Keratinocyte (primary cell): ENCODE results near the gene UBE2D1. TPM values are rescaled to one million over a fixed set of nuclear protein-coding genes. Genes with fewer than 3 reads are reported as not detected.

Source experiments
- DNase-seq: peaks from one replicate; pipeline ENCODE4 v3.0.0-alpha.2; 2011; ENCODE audit warnings: low read depth, missing footprints, low spot score
- FAIRE-seq: peaks from 2 replicates; lab custom pipeline; 2011; peaks lifted over from hg19 to GRCh38; lab: Jason Lieb, UNC
- H2AFZ ChIP-seq: 2 replicates; pipeline ENCODE4 v1.6.0; 2012; ENCODE audit warnings: low read length, control low read depth, inconsistent platforms; ENCODE audit not compliant: control insufficient read depth
- H3K27ac ChIP-seq: 2 replicates; pipeline ENCODE4 v1.5.1; 2011; ENCODE audit warnings: low read length; ENCODE audit not compliant: control insufficient read depth, insufficient read depth
- H3K27me3 ChIP-seq: 3 replicates; pipeline ENCODE4 v1.6.0; 2011; ENCODE audit warnings: low read length; ENCODE audit not compliant: control insufficient read depth, insufficient read depth; ENCODE audit errors: extremely low read depth
- H3K36me3 ChIP-seq, 2 experiments: 2 replicates in 1 of 2; 3 replicates in 1 of 2; pipeline ENCODE4 v1.5.1; 2011; ENCODE audit warnings: low read length in 2 of 2, mild to moderate bottlenecking in 1 of 2; ENCODE audit not compliant: control insufficient read depth in 2 of 2, insufficient read depth in 2 of 2; ENCODE audit errors: extremely low read depth in 1 of 2
- H3K4me1 ChIP-seq: 3 replicates; pipeline ENCODE4 v1.5.1; 2011; ENCODE audit warnings: low read length; ENCODE audit not compliant: control insufficient read depth, insufficient read depth; ENCODE audit errors: extremely low read depth
- H3K4me2 ChIP-seq: 3 replicates; pipeline ENCODE4 v1.6.0; 2011; ENCODE audit warnings: low read depth, low read length; ENCODE audit not compliant: control insufficient read depth, insufficient read depth; ENCODE audit errors: extremely low read depth
- H3K4me3 ChIP-seq, 3 experiments: fragments of 200-600 bp in 1 of 3; sonication (generic) in 1 of 3; 2 replicates in 2 of 3; 3 replicates in 1 of 3; pipeline ENCODE4 v1.5.1; 2011 to 2016; ENCODE audit warnings: low read length in 3 of 3, mild to moderate bottlenecking in 3 of 3, control low read depth in 2 of 3, inconsistent platforms in 1 of 3, low read depth in 1 of 3, mixed read lengths in 1 of 3, mixed run types in 1 of 3, moderate library complexity in 1 of 3; ENCODE audit not compliant: control insufficient read depth in 2 of 3, insufficient read depth in 2 of 3; ENCODE audit errors: extremely low read depth in 1 of 3
- H3K79me2 ChIP-seq: 2 replicates; pipeline ENCODE4 v1.6.0; 2012; ENCODE audit warnings: low read length; ENCODE audit not compliant: control insufficient read depth, insufficient read depth
- H3K9ac ChIP-seq: 3 replicates; pipeline ENCODE4 v1.6.0; 2011; ENCODE audit warnings: low read length; ENCODE audit not compliant: control insufficient read depth, insufficient read depth; ENCODE audit errors: extremely low read depth
- H3K9me1 ChIP-seq: 3 replicates; pipeline ENCODE4 v1.6.0; 2011; ENCODE audit warnings: low read length; ENCODE audit not compliant: control insufficient read depth, insufficient read depth; ENCODE audit errors: extremely low read depth
- H3K9me3 ChIP-seq: 2 replicates; pipeline ENCODE4 v1.5.1; 2012; ENCODE audit warnings: low read depth, low read length; ENCODE audit not compliant: control insufficient read depth
- H4K20me1 ChIP-seq: 3 replicates; pipeline ENCODE4 v1.6.0; 2011; ENCODE audit warnings: low read length; ENCODE audit not compliant: control insufficient read depth, insufficient read depth; ENCODE audit errors: extremely low read depth
- EZH2 ChIP-seq: IDR thresholded peaks from one replicate; pipeline ENCODE4 v1.6.1; 2012; ENCODE audit warnings: inconsistent platforms, mild to moderate bottlenecking, low read length, moderate library complexity
- dilution Hi-C: fragments of 300-500 bp; cut with MboI; formaldehyde crosslinking; loops from one replicate; pipeline ENCODE4 v1.7.0; 2020; ENCODE audit warnings: low sequenced_read_pairs; ENCODE audit not compliant: extremely low pct_ligation_motif_present
- polyA plus RNA-seq, 5 experiments: library from polyadenylated mRNA; depleted of rRNA in 3 of 5; stranded (reverse) in 3 of 5; stranded (forward) in 1 of 5; unstranded in 1 of 5; fragments of >200 nt; gene quantifications; 1 replicate in 1 of 5; 2 replicates in 3 of 5; 3 replicates in 1 of 5; pipeline versions ENCODE4 v1.2.1 to v1.2.3, GENCODE V29; 2011 to 2012; ENCODE audit warnings: missing spikeins in 2 of 5, low read depth in 1 of 5, low replicate concordance in 1 of 5
- TF ChIP-seq, protein P1 (sequence below), 3 experiments: IDR thresholded peaks in 1 of 3; conservative IDR thresholded peaks in 1 of 3; optimal IDR thresholded peaks in 1 of 3; 2 replicates in 2 of 3; 3 replicates in 1 of 3; pipeline versions ENCODE3 to v1.5.1; 2011; ENCODE audit warnings: low read length in 3 of 3, mild to moderate bottlenecking in 3 of 3, moderate library complexity in 2 of 3, control low read depth in 1 of 3, inconsistent platforms in 1 of 3; ENCODE audit not compliant: insufficient read depth in 2 of 3; ENCODE audit errors: extremely low read depth in 1 of 3

The UBE2D1 gene
- polyA plus RNA-seq, 1 donor (not counting 4 experiments of a cell fraction or from before 2014, with no cell fraction given) = 25.4 TPM

DNA sequence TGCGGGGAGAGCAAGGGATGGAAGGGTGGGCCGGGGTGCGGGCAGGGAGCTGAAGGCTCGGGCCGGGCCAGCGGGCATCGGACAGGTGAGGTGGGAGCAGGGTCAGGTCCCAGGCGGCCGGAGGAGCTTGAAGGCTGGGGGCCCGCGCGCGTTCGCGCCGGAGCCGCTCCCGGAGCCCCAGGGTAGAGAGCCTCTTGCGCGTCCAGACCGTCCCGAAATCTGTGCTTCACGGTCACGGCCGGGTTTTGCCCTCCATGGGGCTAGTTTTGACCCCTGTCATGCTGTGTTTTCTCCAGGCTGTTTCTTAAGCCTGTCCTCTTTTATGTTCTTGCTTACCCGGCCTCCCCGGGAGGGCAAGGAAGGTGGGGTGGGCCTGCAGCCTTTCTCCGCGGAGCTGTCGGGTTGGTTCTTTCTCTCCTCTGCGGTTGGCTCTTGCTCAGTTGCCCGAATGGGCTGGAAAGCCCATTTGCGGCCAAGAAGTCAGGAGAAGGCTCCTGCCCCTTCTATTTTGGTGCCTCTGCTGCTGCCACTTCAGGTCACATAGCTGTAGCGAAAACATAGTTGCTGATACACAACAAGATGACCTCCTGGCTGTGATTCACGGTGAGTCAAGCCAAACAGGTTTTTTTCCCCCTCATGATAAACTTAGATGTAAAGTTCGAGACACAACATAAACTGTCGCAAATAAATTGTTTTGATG, 650 bp downstream of the UBE2D1 start:
- H3K9me3 ChIP-seq = no peaks in the 10 kb centered on the region
- dilution Hi-C loops = no loop called here
- H3K36me3 ChIP-seq = no peaks in the 10 kb centered on the region
- no peak for TF ChIP-seq EZH2
- TF ChIP-seq, protein P1, sequence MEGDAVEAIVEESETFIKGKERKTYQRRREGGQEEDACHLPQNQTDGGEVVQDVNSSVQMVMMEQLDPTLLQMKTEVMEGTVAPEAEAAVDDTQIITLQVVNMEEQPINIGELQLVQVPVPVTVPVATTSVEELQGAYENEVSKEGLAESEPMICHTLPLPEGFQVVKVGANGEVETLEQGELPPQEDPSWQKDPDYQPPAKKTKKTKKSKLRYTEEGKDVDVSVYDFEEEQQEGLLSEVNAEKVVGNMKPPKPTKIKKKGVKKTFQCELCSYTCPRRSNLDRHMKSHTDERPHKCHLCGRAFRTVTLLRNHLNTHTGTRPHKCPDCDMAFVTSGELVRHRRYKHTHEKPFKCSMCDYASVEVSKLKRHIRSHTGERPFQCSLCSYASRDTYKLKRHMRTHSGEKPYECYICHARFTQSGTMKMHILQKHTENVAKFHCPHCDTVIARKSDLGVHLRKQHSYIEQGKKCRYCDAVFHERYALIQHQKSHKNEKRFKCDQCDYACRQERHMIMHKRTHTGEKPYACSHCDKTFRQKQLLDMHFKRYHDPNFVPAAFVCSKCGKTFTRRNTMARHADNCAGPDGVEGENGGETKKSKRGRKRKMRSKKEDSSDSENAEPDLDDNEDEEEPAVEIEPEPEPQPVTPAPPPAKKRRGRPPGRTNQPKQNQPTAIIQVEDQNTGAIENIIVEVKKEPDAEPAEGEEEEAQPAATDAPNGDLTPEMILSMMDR (optimal IDR thresholded peaks at IDR 0.05 in 1 of 3, IDR thresholded peaks at IDR 0.05 in 1 of 3, conservative IDR thresholded peaks at IDR 0.05 in 1 of 3; ENCODE audit: extremely low read depth in 1 of 3, insufficient read depth in 2 of 3, low read length in 3 of 3) = no peak
- FAIRE-seq = peak; percentile 39
- H3K79me2 ChIP-seq = peaks cover 28% of the 10 kb centered on the region
- H3K4me1 ChIP-seq = peaks cover 6% of the 10 kb centered on the region
- peak overlapping the region; percentile 86 to 90 (median 89) for H3K4me3 ChIP-seq
- peak overlapping the region; percentile 93 for H3K4me2 ChIP-seq
- H2AFZ ChIP-seq = peak overlapping the region; percentile 73
- H3K27ac ChIP-seq = peak overlapping the region; percentile 79
- no peaks in the 10 kb centered on the region for H4K20me1 ChIP-seq
- H3K9me1 ChIP-seq = no peaks in the 10 kb centered on the region
- H3K9ac ChIP-seq = peak overlapping the region; percentile 87
- no peaks in the 10 kb centered on the region for H3K27me3 ChIP-seq
- DNase-seq = peak; percentile 9

DNA sequence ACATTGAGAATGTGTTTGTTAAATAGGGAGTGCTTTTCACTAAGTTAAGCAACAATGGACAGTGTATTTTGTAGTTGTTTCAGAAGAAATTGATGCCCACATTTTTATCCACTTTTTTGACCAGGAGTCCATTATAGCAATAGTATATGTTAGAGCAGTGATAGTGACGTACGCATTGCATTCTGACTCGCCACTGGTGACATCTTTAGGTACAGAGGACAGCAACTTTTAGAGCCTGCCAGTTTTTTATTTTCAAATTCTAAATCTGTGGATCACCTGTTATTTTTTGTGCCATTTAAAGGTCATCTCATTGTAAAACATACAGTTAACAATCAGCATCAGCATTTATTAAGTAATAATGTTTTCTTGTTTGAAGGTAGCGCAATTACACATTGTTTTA, 1.4 kb downstream of the UBE2D1 start:
- FAIRE-seq (no peak), DNase-seq (no peak)
- TF ChIP-seq, protein P1 (optimal IDR thresholded peaks at IDR 0.05 in 1 of 3, IDR thresholded peaks at IDR 0.05 in 1 of 3, conservative IDR thresholded peaks at IDR 0.05 in 1 of 3; ENCODE audit: extremely low read depth in 1 of 3, insufficient read depth in 2 of 3, low read length in 3 of 3) = no peak
- TF ChIP-seq EZH2 = no peak
- Histone ChIP-seq H3K36me3 (no peaks in the 10 kb centered on the region), H3K9me3 (no peaks in the 10 kb centered on the region), H3K4me2 (peak overlapping the region; percentile 93), H3K9me1 (no peaks in the 10 kb centered on the region), H4K20me1 (no peaks in the 10 kb centered on the region), H3K4me1 (peaks cover 6% of the 10 kb centered on the region), H3K79me2 (peaks cover 31% of the 10 kb centered on the region), H3K9ac (no peak overlapping the region), H2AFZ (no peak overlapping the region), H3K27me3 (no peaks in the 10 kb centered on the region), H3K27ac (no peak overlapping the region), H3K4me3 (peak overlapping the region in 2 of 3 experiments; percentile 86 to 90)
- dilution Hi-C loops = no loop called here
